ENCODE measurements around the gene ZNF43.
"Not testable (repeated sequence)": the region's sequence is repeated elsewhere in the genome, so short reads cannot be mapped to it uniquely, and the experiment has no call there.

Gene ZNF43

DNA sequence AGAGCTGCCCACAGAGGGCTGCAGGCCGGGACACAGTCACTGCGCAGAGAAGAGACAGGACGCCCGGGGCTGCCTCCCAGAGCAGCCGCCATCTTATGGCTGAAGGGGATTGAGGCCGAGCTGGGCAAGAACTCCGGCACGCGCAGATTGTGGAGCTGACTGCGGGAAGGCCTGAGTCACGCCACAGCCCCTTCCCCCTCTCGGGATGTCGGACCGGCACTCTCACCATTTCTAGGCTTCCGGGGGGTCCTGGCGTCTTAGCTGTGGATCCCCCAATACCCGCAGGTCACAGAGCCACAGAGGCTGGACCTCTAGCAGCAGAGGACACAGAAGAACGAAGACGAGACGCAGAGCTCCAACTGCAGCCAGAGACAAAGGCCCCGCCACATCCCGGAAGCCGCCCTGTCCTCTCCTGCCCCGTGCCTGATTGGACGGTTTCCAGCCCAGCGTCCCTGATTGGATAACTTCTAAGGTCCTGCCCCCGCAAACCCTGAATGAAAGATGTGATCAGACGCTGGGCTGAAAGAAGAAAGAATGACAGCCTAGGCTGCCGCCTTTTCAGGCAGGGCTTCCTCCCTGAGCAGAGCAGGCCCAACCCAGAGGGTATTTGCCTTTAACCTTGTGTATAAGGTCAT lies at the start of gene ZNF43:
TSS of gene ZNF43 (minus strand) at position 373 of the 635 bp plus-strand sequence. CDS start at position 229, 144 bp downstream.
- DNase-seq (ENCODE audit: low spot score): peak; percentile 91

DNA sequence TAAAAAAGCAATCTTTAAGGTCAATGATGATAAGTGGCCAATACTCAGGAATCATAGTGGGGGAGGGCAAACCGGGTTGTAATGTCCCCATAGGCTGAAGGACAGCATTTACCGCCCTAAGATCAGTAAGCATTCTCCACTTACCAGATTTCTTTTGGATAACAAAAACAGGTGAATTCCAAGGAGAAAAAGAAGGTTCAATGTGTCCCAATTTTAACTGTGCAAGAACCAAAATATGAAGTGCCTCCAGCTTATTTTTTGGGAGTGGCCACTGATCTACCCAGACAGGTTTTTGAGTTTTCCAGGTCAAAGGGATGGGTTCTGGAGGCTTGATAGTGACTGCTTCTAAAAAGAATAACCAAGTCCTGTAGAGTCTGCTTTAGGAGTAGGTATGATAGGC lies 49.5 kb upstream of the ZNF43 start:
- not testable (repeated sequence) for DNase-seq (ENCODE audit: low spot score)

DNA sequence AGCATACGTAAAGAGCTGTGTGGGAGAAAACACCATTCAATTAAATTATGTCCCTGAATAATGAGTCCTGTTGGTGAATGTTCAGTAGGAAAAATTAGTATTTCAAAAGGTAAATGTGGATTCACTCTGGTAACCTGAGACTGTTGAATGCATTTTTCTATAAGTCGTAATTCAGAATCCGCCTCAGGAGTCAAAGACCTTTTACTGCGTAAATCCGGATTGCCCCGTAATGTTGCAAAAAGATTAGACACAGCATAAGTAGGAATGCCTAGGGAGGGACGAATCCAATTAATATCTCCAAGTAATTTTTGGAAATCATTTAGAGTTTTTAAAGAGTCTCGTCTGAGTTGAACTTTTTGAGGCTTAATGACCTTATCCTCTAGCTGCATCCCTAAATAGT lies 48.8 kb upstream of the ZNF43 start:
- DNase-seq (ENCODE audit: low spot score): not testable (repeated sequence)

DNA sequence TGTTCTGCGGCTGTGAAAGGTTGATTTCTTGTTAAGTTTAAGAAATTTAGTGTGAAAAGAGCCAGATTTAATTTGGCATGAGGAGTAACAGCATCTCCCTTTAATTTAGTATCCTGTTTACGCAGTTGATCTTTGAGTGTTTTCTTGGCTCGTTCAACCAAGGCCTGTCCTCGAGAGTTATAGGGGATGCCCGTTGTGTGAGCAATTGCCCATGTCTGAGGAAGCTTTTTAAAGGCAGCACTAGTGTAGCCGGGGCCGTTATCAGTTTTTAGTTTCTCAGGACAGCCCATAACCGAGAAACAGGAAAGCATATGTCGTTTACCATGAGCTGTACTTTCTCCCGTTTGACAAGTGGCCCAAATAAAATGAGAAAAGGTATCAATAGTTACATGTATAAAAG lies 47.5 kb upstream of the ZNF43 start:
- DNase-seq (ENCODE audit: low spot score): no peak

DNA sequence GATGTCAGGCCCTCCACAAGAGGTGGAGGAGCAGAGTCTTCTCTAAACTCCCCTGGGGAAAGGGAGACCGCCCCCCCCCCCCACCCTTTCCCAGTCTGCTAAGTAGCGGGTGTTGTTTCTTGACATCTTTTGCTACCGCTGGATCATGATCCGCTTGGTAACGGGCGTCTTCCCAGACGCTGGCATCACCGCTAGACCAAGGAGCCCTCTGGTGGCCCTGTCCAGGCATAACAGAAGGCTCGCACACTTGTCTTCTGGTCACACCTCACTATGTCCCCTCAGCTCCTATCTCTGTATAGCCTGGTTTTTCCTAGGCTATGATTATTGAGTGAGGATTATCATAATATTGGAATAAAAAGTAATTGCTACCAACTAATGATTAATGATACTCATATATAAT lies 44.8 kb upstream of the ZNF43 start:
- not testable (repeated sequence) for DNase-seq (ENCODE audit: low spot score)

DNA sequence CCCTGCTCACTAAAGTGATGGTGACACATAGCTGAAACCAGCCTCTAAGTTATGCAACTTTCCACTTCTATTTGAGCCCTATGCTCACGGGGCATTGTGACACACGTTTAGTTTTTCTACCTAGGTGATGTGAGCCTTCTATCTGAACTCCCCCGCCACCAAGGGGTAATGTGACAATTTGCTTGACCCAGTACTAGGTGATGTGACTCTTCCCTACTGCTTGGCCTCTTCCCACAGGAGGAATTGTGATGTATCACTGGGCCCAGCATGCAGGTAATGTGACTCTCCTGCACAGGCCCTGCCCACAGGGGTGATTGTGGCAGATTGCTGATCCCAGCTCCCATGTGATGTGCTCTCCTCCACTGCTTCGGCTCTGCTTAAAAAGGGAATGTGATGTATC lies 42.7 kb upstream of the ZNF43 start:
- no peak for DNase-seq (ENCODE audit: low spot score)

DNA sequence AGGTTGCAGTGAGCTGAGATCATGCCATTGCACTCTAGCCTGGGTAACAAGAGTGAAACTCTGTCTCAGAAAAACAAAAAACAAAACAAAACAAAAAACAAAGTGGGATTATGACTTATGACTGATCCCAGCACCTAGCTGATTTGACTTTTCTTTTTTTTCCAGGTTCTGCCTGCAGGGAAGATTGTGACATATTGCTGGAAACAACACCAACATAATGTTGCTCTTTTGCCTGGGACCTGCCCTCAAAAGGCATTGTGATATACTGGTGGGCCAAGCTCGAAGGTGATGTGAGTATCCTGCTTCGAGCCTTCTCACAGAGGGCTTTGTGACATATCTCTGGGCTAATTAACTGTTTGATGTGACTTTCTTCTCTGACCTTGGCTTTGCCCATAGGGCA lies 42.0 kb upstream of the ZNF43 start:
- DNase-seq (ENCODE audit: low spot score): no peak

DNA sequence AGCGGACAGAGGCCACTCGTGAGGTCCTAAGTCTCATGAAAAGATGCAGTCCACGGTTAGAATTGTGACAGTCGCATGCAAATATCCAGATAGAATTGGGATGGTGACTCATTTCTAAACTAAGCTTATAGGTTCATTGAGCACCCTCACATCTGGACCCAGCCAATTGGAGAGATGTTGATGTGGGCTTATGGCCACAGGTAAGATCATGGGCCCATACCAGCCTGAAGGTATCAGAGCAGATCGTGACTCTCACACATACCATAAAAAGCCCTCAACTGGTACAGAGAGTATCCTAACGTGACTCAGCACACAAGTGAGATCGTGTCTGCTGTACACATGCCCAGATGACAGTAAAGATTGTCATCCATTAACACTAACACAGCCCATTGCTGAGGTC lies 40.6 kb upstream of the ZNF43 start:
- not testable (repeated sequence) for DNase-seq (ENCODE audit: low spot score)

DNA sequence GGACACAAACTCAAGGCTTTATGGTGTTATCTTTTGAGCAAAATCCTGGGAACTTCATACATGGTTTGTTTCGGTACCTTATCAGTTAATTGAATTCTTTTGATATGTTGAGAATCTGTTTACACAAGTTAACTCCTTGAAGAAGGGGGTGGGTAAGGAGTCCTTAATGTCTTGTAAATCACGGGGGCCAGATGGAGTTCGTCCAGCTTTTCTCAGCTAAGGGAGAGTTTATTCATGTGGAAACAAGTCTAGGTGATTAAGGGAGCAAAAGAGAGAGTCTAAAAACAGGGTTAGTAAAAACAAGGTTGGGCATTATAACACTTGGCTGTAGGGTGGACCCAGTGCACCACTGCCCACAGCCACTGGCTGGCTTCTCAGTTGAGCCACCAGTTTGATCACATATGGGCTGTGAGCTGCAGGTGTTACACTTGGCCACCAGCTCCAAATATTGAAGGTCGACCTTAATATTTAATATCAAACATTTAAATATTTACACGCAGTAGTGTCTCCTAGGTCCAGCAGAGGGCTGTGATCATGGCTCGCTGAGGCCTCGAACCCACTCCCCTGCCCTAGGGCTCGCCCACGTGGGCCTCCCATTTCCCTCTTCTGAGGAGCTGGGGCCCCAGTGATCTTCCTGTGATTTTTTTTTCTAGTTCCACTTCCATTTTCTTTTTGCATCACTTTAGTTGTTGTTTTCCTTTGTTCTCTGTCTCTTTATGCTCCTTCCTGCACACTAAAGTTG lies 21.0 kb upstream of the ZNF43 start:
- DNase-seq (ENCODE audit: low spot score): no peak

DNA sequence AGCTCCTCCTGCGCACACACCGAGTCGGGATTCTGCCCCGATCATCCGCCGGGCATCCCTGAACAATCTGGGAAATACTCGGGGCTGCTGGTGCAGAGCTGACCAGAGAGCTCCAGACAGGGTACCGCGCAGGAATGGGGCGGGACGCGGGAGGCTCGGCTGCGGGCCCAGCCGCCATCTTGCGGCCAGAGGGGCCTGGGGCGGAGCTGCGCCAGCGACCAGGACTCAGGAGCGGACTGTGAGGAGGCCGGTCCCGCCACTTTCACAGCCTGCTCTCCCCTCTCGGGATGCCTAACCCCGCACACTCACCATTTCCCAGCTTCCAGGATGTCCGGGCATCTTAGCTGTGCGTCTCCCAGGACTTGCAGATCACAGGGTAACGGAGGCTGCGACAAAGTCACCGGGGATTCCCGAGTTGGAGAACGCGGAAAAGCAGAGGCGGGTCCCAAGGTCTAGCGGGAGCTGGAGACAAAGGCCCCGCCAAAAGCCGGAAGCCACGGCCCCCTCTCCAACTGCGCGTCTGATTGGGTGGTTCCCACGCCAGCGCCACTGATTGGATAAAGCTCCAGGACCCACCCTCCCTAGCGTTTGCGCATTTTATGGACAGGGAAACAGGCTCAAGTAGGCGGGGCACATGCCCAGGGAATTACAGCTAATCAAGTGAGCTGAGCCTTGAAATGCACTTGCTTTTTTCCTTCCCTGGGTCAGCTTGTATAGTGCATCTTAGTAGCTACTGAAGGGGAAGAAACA lies 15.8 kb upstream of the ZNF43 start:
- peak; percentile 97 for DNase-seq (ENCODE audit: low spot score)

DNA sequence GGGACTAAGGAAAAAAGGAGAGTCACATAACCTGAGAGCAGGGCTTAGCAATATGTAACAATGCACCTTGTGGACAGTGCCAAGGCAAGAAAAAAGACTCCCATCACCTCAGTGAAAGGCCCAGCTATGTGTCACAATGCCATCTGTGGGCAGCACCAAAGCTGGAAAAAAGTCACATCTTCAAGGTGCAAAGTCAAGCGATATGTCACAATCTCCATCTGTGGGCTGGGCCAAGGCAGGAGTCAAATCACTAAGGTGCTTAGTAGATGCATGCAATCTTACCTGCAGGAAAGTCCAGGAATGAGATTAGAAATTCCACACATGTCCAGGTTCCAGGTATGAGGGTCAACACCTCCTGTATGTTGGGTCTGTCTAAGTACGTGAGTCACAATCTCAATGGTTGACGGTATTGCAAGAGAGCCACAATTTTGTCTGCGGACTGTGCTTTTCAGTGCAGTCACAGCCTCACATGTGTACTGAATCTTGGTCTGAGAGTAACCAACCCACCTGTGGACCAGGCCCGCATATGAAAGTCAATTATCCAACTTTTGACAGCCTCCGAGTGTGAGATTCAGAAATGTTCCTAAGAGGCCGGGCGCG lies 14.8 kb upstream of the ZNF43 start:
- DNase-seq (ENCODE audit: low spot score): no peak

DNA sequence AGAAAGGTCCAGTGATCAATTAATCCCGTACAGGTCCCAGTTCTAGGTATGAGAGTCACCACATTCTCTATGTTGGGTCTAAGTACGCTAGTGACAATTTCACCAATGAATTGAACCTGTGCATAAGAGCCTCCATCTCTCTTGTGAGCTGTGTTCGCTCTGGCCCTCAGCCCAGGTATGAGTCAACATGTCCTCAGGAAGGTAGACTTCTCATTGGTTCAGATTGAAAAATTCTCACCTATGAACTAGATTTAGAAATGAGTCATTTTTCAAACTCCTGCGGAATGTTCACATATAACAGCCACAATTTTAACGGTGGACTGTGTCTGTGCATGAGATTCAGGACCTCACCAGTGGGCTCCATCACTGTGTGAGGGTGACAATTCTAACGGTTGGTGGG lies 12.7 kb upstream of the ZNF43 start:
- no peak for DNase-seq (ENCODE audit: low spot score)

DNA sequence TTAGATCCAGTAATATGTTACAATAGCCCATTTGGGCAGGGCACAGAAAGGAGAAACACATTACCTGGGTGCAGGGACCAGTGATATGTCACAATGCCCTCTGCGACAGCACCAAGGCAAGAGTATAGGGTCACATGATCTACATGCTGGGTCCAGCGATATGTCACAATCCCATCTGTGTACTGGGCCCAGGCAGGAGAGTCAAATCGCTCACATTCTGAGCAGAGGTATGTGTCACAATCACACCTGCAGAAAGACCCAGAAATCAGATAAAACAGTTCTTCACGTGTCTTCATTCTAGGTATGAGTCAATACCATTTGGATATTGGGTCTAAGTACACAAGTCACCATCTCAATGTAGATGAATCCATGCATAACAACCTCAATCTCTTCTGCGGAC lies 7.1 kb upstream of the ZNF43 start:
- no peak for DNase-seq (ENCODE audit: low spot score)

DNA sequence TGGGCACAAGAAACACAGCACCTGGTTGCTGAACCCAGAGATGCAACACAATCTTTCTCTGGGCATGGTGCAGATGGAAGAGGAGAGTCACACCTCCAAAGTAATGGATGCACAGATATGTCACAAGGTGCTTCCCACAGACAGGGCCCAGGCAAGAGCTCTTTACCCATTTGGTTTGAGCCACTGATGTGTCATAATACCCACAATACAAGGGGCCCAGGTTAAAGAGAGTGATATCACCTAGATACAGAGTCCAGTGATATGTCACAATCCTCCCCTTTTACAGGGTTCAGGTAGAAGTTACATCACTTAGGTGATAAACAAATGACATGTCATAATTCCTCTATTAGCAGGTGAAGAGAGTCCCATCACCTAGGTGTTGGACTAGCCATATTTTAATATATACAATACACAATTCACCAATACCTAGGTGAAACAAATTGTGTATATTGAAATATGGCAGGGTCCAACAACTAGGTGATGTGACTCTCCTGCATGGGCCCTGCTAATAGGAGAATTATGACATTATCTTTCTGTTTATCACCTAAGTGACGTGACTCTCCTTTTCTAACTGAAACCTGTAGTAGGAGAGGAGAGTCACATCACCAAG lies 5.6 kb upstream of the ZNF43 start:
- no peak for DNase-seq (ENCODE audit: low spot score)

DNA sequence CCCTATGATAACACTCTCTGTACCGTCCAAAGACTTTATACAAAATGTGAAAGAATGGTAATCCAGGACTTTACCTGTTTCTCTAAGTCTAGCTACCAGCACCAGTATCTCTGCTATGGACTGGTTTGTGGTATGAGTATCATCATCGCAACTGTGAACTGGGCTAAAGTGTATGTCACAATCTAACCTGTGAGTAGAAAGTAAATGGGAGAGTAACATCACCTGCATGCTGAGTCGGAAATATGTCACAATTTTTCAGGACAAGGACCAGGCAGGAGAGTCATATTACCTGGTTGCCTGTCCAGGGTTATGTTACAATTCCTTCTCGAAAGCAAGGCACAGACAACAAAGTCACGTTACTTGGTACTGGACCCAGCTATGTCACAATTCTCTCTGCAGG lies 5.1 kb upstream of the ZNF43 start:
- DNase-seq (ENCODE audit: low spot score): no peak

DNA sequence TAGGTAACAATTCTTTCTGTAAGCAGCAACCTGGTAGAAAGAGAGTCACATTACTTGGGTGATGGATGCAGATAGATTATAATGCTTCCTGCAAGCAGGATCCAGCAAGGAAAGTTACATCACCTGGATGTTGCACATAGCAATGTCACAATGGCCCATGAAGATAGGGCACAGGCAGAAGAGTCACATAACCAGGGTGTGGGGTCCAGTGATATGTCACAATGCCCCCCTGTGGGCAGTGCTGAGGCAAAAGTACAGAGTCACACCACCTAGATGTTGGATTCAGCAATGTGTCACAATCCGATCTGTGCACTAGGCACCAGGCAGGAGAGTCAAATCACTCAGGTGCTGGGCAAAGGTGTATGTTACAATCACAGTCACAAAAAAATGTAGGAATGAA lies 4.0 kb upstream of the ZNF43 start:
- no peak for DNase-seq (ENCODE audit: low spot score)

DNA sequence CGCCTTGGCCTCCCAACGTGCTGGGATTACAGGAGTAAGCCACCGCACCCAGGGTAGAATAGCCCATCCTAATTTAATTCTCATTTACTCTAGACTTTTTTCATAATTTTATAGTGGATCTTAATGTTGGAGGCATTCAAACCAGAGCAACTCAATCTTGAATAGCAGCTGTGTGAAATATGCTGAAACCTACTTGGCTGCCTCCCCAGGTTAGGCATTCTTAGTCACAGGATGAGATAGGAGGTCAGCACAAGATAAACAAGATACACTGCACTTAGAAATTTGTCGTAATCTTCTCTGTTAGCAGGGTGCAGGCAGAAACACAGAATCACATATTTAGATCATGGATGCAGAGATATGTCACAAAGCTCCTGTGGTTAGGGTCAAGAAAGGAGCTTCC lies 2.7 kb upstream of the ZNF43 start:
- DNase-seq (ENCODE audit: low spot score): no peak

DNA sequence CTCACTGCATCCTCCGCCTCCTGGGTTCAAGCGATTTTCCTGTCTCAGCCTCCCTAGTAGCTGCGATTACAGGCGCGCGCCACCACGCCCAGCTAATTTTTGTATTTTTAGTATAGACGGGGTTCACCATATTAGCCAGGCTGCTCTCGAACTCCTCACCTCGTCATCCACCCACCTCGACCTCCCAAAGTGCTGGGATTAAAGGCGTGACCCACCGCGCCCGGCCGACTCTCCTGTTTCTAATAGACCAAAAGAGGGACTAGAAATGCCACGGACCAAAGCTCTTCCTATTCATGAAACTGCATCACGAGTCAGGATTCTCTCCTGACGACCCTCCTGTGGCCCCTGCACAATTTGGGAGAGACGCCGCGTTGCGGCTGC lies 563 bp downstream of the ZNF43 start:
- DNase-seq (ENCODE audit: low spot score): no peak

DNA sequence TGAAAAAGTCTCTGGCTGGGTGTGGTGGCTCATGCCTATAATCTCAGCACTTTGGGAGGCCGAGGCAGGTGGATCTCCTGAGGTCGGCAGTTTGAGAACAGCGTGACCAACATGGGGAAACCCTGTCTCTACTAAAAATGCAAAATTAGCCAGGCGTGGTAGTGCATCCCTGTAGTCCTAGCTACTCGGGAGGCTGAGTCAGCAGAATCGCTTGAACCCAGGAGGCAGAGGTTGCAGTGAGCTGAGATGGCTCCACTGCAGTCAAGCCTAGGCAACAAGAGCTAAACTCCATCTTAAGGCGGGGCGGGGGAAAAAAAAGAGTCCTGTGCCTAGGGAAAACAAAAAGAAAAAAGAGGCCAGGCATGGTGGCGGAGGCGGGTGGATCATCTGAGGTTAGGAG lies 2.2 kb downstream of the ZNF43 start:
- no peak for DNase-seq (ENCODE audit: low spot score)

DNA sequence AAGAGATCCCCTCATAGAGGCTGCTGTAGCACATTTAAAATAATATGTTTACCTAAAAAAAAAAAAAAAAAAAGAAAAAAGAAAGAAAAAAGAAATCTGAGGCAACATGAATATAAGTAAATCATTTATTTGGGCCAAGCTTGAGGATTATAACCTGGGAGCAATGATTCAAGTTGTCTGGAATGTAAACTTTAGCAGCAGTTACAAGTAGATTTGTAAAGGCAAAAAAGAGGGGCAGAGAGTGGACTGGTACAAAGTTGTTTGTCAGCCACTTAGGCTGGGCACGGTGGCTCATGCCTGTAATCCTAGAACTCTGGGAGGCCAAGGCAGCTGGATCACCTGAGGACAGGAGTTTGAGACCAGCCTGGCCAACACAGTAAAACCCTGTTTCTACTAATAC lies 11.3 kb downstream of the ZNF43 start:
- no peak for DNase-seq (ENCODE audit: low spot score)

DNA sequence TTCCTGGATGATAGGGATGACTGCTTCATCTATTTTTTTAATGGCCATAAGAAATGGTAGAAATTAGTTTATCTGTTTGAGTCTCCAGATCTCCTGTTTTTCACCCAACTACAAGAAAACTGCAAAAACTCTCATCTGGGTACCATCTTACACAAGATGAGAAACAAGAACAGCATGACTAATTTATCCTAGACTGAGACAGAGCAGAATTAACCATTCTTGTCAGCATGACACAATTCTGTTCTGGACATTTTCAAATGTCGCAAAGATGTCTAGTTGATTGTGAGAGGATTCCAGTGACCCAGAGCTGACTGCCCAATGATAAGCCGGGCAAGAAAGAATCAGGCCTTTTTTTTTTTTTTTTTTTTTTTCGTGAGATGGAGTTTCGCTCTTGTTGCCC lies 12.8 kb downstream of the ZNF43 start:
- no peak for DNase-seq (ENCODE audit: low spot score)

DNA sequence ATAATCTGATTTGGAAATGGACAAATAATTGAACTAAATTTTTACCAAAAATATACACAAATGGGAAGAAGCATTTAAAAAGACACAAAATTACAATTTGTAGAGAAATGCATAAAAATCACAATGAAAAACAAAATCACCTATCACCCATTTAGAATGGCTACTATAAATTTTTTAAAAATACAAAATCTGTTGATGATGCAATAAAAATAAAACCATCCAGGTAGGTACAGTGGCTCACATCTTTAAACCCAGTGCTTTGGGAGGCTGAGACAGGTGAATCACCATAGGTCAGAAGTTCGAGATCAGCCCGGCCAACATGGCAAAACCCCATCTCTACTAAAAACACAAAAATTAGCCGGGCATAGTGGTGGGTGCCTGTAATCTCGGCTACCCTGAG lies 23.5 kb downstream of the ZNF43 start:
- no peak for DNase-seq (ENCODE audit: low spot score)
